PC-9 (cell line): ENCODE measurements around the gene MAGI2. TPM values are rescaled to one million over a fixed set of nuclear protein-coding genes. Genes with fewer than 3 reads are reported as not detected.

ENCODE experiments used
- BruUV-seq: library from RNA; stranded (reverse); fragments of 400-500 nt; replicated peaks from 2 replicates; lab custom pipeline; 2021; lab: Mats Ljungman, UMichigan
- CTCF ChIA-PET: fragments of 300-600 bp; sonication (Branson Sonifier 250); formaldehyde crosslinking; loops from one replicate; lab custom pipeline; 2022; ENCODE audit warnings: antibody characterized with exemption; lab: Charles Lee
- POLR2A ChIA-PET: fragments of 300-600 bp; sonication (Branson Sonifier 250); formaldehyde crosslinking; loops from one replicate; lab custom pipeline; 2022; ENCODE audit warnings: antibody characterized with exemption; ENCODE audit not compliant: unreplicated experiment; lab: Charles Lee
- DNase-seq, 2 experiments: peaks; one replicate each; pipeline versions ENCODE4 v3.0.0 to v3.0.0-alpha.2; 2015 to 2022; ENCODE audit warnings: mixed read lengths in 1 of 2
- H2AFZ ChIP-seq: fragments of 200-600 bp; sonication (generic); 2 replicates; pipeline ENCODE4 v1.8.1; 2017; ENCODE audit warnings: antibody characterized with exemption
- H3F3A ChIP-seq: fragments of 200-600 bp; sonication (generic); 2 replicates; pipeline ENCODE4 v1.8.1; 2017; ENCODE audit warnings: antibody characterized with exemption, mild to moderate bottlenecking, low read depth; ENCODE audit not compliant: insufficient read depth
- H3K27ac ChIP-seq: fragments of 200-600 bp; sonication (generic); 2 replicates; pipeline ENCODE4 v1.6.1; 2016; ENCODE audit warnings: mixed run types
- H3K27me3 ChIP-seq: fragments of 200-600 bp; sonication (generic); 2 replicates; pipeline ENCODE4 v1.6.1; 2016; ENCODE audit warnings: low read depth, mixed run types; ENCODE audit not compliant: insufficient read depth
- H3K36me3 ChIP-seq: fragments of 200-600 bp; sonication (generic); 2 replicates; pipeline ENCODE4 v1.6.1; 2016; ENCODE audit warnings: low read depth, mixed run types
- H3K4me1 ChIP-seq: fragments of 200-600 bp; sonication (generic); replicated peaks from 2 replicates; pipeline ENCODE4 v1.6.1; 2016; ENCODE audit warnings: mixed run types; ENCODE audit not compliant: insufficient read depth
- H3K4me2 ChIP-seq: fragments of 200-600 bp; sonication (generic); 2 replicates; pipeline ENCODE4 v1.6.1; 2017; ENCODE audit warnings: mixed run types
- H3K4me3 ChIP-seq: fragments of 200-600 bp; sonication (generic); 2 replicates; pipeline ENCODE4 v1.6.1; 2016; ENCODE audit warnings: mixed run types
- H3K79me2 ChIP-seq: fragments of 200-600 bp; sonication (generic); 2 replicates; pipeline ENCODE4 v1.6.1; 2017; ENCODE audit warnings: low read depth, mixed run types
- H3K9me2 ChIP-seq: fragments of 200-600 bp; sonication (generic); 2 replicates; pipeline ENCODE4 v1.8.1; 2017; ENCODE audit warnings: mild to moderate bottlenecking; ENCODE audit not compliant: insufficient read depth
- H3K9me3 ChIP-seq: fragments of 200-600 bp; sonication (generic); 2 replicates; pipeline ENCODE4 v1.8.1; 2016; ENCODE audit warnings: low read depth; ENCODE audit not compliant: insufficient read depth
- H4K20me1 ChIP-seq: fragments of 200-600 bp; sonication (generic); 2 replicates; pipeline ENCODE4 v1.8.1; 2017; ENCODE audit not compliant: insufficient read depth
- EZH2 ChIP-seq: fragments of 200-600 bp; sonication (generic); IDR thresholded peaks from 2 replicates; pipeline ENCODE4 v1.8.0; 2017; ENCODE audit warnings: antibody characterized with exemption, low read depth
- intact Hi-C: fragments of 100-400 bp; cut with micrococcal nuclease; formaldehyde crosslinking; loops from one replicate; pipeline ENCODE4 v1.10.0; 2022; ENCODE audit not compliant: unreplicated experiment
- total RNA-seq: library from RNA; stranded (reverse); gene quantifications from 2 replicates; pipeline ENCODE4 v1.2.3, GENCODE V29; 2021
- TF ChIP-seq, protein P1 (sequence below): fragments of 200-600 bp; sonication (generic); conservative IDR thresholded peaks from 2 replicates; pipeline ENCODE4 v1.6.1; 2017; ENCODE audit warnings: mixed run types, antibody characterized with exemption, mild to moderate bottlenecking, moderate library complexity

MAGI2 gene
- total RNA-seq, 1 experiment from 2014 or later, result 0.92 TPM

DNA sequence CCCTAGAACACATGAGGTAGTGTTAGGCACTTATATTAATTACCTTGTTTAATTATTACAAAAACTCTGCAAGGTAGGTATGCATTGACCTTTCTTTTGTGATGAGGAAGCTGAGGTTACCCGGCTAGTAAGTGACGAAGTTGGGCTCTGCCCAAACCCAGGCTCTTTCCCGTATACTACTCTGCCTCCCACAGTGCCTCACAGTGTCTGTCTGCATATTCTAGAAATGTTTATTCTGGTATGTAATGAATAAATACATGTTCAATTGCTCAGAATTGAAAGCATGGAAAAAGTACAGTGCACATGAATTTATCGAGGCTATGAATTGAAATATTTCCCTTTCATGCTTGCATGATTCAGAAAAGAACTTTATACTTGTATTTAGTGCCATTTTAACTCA lies 1350.0 kb downstream of the MAGI2 start:
- CTCF ChIA-PET, result no interaction called here
- intact Hi-C loops, result no loop called here
- Histone ChIP-seq H3K36me3 (no peaks in the 10 kb centered on the region), H3K79me2 (no peaks in the 10 kb centered on the region), H3F3A (no peaks in the 10 kb centered on the region), H3K4me3 (no peak overlapping the region), H3K4me2 (no peak overlapping the region), H3K4me1 (no peaks in the 10 kb centered on the region), H2AFZ (no peak overlapping the region), H3K27ac (no peak overlapping the region), H4K20me1 (no peaks in the 10 kb centered on the region; the same call in 1 of the 2 replicates), H3K27me3 (no peaks in the 10 kb centered on the region), H3K9me2 (peaks cover 5% of the 10 kb centered on the region; the same call in 1 of the 2 replicates), H3K9me3 (no peaks in the 10 kb centered on the region)
- BruUV-seq, result no TSS peak
- POLR2A ChIA-PET, result no interaction called here
- no peak for TF ChIP-seq EZH2
- TF ChIP-seq, protein P1, sequence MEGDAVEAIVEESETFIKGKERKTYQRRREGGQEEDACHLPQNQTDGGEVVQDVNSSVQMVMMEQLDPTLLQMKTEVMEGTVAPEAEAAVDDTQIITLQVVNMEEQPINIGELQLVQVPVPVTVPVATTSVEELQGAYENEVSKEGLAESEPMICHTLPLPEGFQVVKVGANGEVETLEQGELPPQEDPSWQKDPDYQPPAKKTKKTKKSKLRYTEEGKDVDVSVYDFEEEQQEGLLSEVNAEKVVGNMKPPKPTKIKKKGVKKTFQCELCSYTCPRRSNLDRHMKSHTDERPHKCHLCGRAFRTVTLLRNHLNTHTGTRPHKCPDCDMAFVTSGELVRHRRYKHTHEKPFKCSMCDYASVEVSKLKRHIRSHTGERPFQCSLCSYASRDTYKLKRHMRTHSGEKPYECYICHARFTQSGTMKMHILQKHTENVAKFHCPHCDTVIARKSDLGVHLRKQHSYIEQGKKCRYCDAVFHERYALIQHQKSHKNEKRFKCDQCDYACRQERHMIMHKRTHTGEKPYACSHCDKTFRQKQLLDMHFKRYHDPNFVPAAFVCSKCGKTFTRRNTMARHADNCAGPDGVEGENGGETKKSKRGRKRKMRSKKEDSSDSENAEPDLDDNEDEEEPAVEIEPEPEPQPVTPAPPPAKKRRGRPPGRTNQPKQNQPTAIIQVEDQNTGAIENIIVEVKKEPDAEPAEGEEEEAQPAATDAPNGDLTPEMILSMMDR, result no peak
- DNase-seq, result no peak

DNA sequence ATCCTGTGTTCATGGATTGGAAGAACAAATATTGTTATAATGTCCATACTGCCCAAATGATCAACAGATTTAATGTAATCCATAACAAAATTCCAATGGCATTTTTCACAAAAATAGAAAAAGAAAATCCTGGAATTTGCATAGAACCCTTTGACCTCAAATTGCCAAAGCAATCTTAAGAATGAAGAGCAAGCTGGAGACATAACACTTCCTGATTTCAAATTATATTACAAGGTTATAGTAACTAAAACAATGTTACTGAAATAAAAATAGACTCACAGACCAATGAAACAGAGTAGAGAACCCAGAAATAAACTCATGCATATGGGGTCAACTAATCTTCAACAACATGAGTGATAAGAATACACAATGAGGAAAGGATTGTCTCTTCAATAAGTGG lies 1352.4 kb downstream of the MAGI2 start:
- Histone ChIP-seq H3K27me3 (no peaks in the 10 kb centered on the region), H3K4me2 (no peak overlapping the region), H3K27ac (no peak overlapping the region), H3K9me2 (peaks cover 5% of the 10 kb centered on the region; the same call in 1 of the 2 replicates), H4K20me1 (no peaks in the 10 kb centered on the region; the same call in 1 of the 2 replicates), H2AFZ (no peak overlapping the region), H3K4me1 (no peaks in the 10 kb centered on the region), H3F3A (no peaks in the 10 kb centered on the region), H3K9me3 (no peaks in the 10 kb centered on the region), H3K4me3 (no peak overlapping the region), H3K79me2 (no peaks in the 10 kb centered on the region), H3K36me3 (no peaks in the 10 kb centered on the region)
- CTCF ChIA-PET, result no interaction called here
- DNase-seq, result no peak
- intact Hi-C loops, result no loop called here
- POLR2A ChIA-PET, result no interaction called here
- no TSS peak for BruUV-seq
- TF ChIP-seq, protein P1, result no peak
- TF ChIP-seq EZH2, result no peak

DNA sequence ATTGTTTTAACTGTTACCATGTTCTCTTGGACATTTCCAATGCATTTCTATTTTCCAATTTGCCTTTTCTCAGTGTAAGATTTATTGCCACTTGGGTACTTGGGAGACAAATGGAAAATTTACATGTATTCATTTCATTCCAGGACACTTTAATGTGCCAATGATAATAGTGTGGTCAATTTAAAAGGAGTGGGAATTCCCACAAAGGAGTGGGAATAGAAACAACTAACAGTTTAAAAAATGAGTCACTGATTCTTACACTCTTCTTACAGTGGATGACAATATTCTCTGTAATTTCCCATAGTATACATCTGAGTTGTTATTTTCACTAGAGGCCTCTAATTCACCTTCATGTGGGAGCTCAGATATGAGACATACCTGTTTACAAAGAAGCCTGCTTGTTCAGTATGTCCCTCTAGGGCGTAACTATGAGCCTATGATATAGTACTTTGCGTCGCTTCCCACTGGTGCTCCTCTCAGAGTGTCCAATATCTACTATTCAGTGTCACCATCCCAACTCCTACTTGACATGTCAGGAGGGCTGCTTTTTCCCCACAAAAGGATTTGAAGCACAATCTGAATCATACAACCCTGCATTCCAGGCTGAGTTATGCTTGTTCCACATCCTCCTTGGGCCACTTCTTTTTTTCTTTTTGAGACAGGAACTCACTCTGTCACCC lies 1353.6 kb downstream of the MAGI2 start:
- Histone ChIP-seq H3F3A (no peaks in the 10 kb centered on the region), H3K36me3 (no peaks in the 10 kb centered on the region), H3K27ac (no peak overlapping the region), H4K20me1 (no peaks in the 10 kb centered on the region; the same call in 1 of the 2 replicates), H3K4me1 (no peaks in the 10 kb centered on the region), H3K9me3 (no peaks in the 10 kb centered on the region), H3K9me2 (peaks cover 5% of the 10 kb centered on the region; the same call in 1 of the 2 replicates), H3K4me2 (no peak overlapping the region), H3K27me3 (no peaks in the 10 kb centered on the region), H2AFZ (no peak overlapping the region), H3K4me3 (no peak overlapping the region), H3K79me2 (no peaks in the 10 kb centered on the region)
- no peak for TF ChIP-seq EZH2
- TF ChIP-seq, protein P1, result no peak
- ChIA-PET POLR2A (no interaction called here), CTCF (no interaction called here)
- no TSS peak for BruUV-seq
- DNase-seq, result no peak
- intact Hi-C loops, result no loop called here
